Keratinocyte (primary cell): ENCODE measurements around the gene COL25A1. TPM values are rescaled to one million over a fixed set of nuclear protein-coding genes. Genes with fewer than 3 reads are reported as not detected.

Experiments
- DNase-seq: peaks from one replicate; pipeline ENCODE4 v3.0.0-alpha.2; 2011; ENCODE audit warnings: low read depth, missing footprints, low spot score
- FAIRE-seq: peaks from 2 replicates; lab custom pipeline; 2011; peaks lifted over from hg19 to GRCh38; lab: Jason Lieb, UNC
- H2AFZ ChIP-seq: 2 replicates; pipeline ENCODE4 v1.6.0; 2012; ENCODE audit warnings: low read length, control low read depth, inconsistent platforms; ENCODE audit not compliant: control insufficient read depth
- H3K27ac ChIP-seq: 2 replicates; pipeline ENCODE4 v1.5.1; 2011; ENCODE audit warnings: low read length; ENCODE audit not compliant: control insufficient read depth, insufficient read depth
- H3K27me3 ChIP-seq: 3 replicates; pipeline ENCODE4 v1.6.0; 2011; ENCODE audit warnings: low read length; ENCODE audit not compliant: control insufficient read depth, insufficient read depth; ENCODE audit errors: extremely low read depth
- H3K36me3 ChIP-seq, 2 experiments: 2 replicates in 1 of 2; 3 replicates in 1 of 2; pipeline ENCODE4 v1.5.1; 2011; ENCODE audit warnings: low read length in 2 of 2, mild to moderate bottlenecking in 1 of 2; ENCODE audit not compliant: control insufficient read depth in 2 of 2, insufficient read depth in 2 of 2; ENCODE audit errors: extremely low read depth in 1 of 2
- H3K4me1 ChIP-seq: 3 replicates; pipeline ENCODE4 v1.5.1; 2011; ENCODE audit warnings: low read length; ENCODE audit not compliant: control insufficient read depth, insufficient read depth; ENCODE audit errors: extremely low read depth
- H3K4me2 ChIP-seq: 3 replicates; pipeline ENCODE4 v1.6.0; 2011; ENCODE audit warnings: low read depth, low read length; ENCODE audit not compliant: control insufficient read depth, insufficient read depth; ENCODE audit errors: extremely low read depth
- H3K4me3 ChIP-seq, 3 experiments: fragments of 200-600 bp in 1 of 3; sonication (generic) in 1 of 3; 2 replicates in 2 of 3; 3 replicates in 1 of 3; pipeline ENCODE4 v1.5.1; 2011 to 2016; ENCODE audit warnings: low read length in 3 of 3, mild to moderate bottlenecking in 3 of 3, control low read depth in 2 of 3, inconsistent platforms in 1 of 3, low read depth in 1 of 3, mixed read lengths in 1 of 3, mixed run types in 1 of 3, moderate library complexity in 1 of 3; ENCODE audit not compliant: control insufficient read depth in 2 of 3, insufficient read depth in 2 of 3; ENCODE audit errors: extremely low read depth in 1 of 3
- H3K79me2 ChIP-seq: 2 replicates; pipeline ENCODE4 v1.6.0; 2012; ENCODE audit warnings: low read length; ENCODE audit not compliant: control insufficient read depth, insufficient read depth
- H3K9ac ChIP-seq: 3 replicates; pipeline ENCODE4 v1.6.0; 2011; ENCODE audit warnings: low read length; ENCODE audit not compliant: control insufficient read depth, insufficient read depth; ENCODE audit errors: extremely low read depth
- H3K9me1 ChIP-seq: 3 replicates; pipeline ENCODE4 v1.6.0; 2011; ENCODE audit warnings: low read length; ENCODE audit not compliant: control insufficient read depth, insufficient read depth; ENCODE audit errors: extremely low read depth
- H3K9me3 ChIP-seq: 2 replicates; pipeline ENCODE4 v1.5.1; 2012; ENCODE audit warnings: low read depth, low read length; ENCODE audit not compliant: control insufficient read depth
- H4K20me1 ChIP-seq: 3 replicates; pipeline ENCODE4 v1.6.0; 2011; ENCODE audit warnings: low read length; ENCODE audit not compliant: control insufficient read depth, insufficient read depth; ENCODE audit errors: extremely low read depth
- EZH2 ChIP-seq: IDR thresholded peaks from one replicate; pipeline ENCODE4 v1.6.1; 2012; ENCODE audit warnings: inconsistent platforms, mild to moderate bottlenecking, low read length, moderate library complexity
- dilution Hi-C: fragments of 300-500 bp; cut with MboI; formaldehyde crosslinking; loops from one replicate; pipeline ENCODE4 v1.7.0; 2020; ENCODE audit warnings: low sequenced_read_pairs; ENCODE audit not compliant: extremely low pct_ligation_motif_present
- polyA plus RNA-seq, 5 experiments: library from polyadenylated mRNA; depleted of rRNA in 3 of 5; stranded (reverse) in 3 of 5; stranded (forward) in 1 of 5; unstranded in 1 of 5; fragments of >200 nt; gene quantifications; 1 replicate in 1 of 5; 2 replicates in 3 of 5; 3 replicates in 1 of 5; pipeline versions ENCODE4 v1.2.1 to v1.2.3, GENCODE V29; 2011 to 2012; ENCODE audit warnings: missing spikeins in 2 of 5, low read depth in 1 of 5, low replicate concordance in 1 of 5
- TF ChIP-seq, protein P1 (sequence below), 3 experiments: IDR thresholded peaks in 1 of 3; conservative IDR thresholded peaks in 1 of 3; optimal IDR thresholded peaks in 1 of 3; 2 replicates in 2 of 3; 3 replicates in 1 of 3; pipeline versions ENCODE3 to v1.5.1; 2011; ENCODE audit warnings: low read length in 3 of 3, mild to moderate bottlenecking in 3 of 3, moderate library complexity in 2 of 3, control low read depth in 1 of 3, inconsistent platforms in 1 of 3; ENCODE audit not compliant: insufficient read depth in 2 of 3; ENCODE audit errors: extremely low read depth in 1 of 3

Gene COL25A1
- polyA plus RNA-seq, 1 donor (not counting 4 experiments of a cell fraction or from before 2014, with no cell fraction given), result not detected

DNA sequence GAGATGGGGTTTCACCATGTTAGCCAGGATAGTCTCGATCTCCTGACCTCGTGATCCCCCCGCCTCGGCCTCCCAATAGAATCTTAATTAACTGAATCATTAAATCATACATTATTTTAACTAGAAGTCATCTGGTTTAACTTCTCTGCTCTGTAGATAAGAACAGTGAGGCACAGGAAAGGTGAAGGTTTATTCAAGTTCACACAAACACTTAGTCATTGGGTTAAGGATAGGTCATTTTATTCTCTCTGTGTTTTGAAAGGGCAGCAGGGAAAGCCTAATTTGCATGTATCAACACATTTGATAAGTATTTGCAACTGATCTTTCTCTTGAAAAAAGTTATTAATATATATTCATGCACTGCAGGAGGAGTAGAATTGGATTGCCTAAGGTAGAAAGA, 538.5 kb downstream of the COL25A1 start:
- TF ChIP-seq, protein P1, sequence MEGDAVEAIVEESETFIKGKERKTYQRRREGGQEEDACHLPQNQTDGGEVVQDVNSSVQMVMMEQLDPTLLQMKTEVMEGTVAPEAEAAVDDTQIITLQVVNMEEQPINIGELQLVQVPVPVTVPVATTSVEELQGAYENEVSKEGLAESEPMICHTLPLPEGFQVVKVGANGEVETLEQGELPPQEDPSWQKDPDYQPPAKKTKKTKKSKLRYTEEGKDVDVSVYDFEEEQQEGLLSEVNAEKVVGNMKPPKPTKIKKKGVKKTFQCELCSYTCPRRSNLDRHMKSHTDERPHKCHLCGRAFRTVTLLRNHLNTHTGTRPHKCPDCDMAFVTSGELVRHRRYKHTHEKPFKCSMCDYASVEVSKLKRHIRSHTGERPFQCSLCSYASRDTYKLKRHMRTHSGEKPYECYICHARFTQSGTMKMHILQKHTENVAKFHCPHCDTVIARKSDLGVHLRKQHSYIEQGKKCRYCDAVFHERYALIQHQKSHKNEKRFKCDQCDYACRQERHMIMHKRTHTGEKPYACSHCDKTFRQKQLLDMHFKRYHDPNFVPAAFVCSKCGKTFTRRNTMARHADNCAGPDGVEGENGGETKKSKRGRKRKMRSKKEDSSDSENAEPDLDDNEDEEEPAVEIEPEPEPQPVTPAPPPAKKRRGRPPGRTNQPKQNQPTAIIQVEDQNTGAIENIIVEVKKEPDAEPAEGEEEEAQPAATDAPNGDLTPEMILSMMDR (optimal IDR thresholded peaks at IDR 0.05 in 1 of 3, IDR thresholded peaks at IDR 0.05 in 1 of 3, conservative IDR thresholded peaks at IDR 0.05 in 1 of 3; ENCODE audit: extremely low read depth in 1 of 3, insufficient read depth in 2 of 3, low read length in 3 of 3), result no peak
- no peak for TF ChIP-seq EZH2
- H2AFZ ChIP-seq, result no peak overlapping the region

DNA sequence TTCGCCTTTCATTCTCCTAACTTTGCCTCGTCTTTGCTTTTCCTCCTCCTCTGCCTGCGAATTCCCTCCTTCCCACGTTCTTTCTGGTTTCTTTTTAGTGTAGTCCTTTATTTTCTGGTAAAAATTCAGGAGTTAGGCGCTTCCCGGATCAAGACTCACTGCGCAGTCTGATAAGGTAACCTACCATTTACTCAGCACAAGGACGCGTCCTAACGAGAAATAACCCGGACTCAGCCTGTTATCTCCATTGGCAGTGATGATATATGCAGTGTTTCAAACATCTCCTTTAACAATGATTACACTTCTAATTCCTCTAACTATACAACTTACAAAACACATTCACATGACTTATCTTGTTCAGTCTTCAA, 539.2 kb downstream of the COL25A1 start:
- FAIRE-seq (no peak), DNase-seq (no peak)
- no peaks in the 10 kb centered on the region for H4K20me1 ChIP-seq
- H3K4me3 ChIP-seq, result peak overlapping the region in 2 of 3 experiments; percentile 9
- H3K27me3 ChIP-seq, result peaks cover 33% of the 10 kb centered on the region
- H3K4me2 ChIP-seq, result peak overlapping the region; percentile 45
- H3K9me1 ChIP-seq, result no peaks in the 10 kb centered on the region
- peaks cover 8% of the 10 kb centered on the region for H3K4me1 ChIP-seq
- no peaks in the 10 kb centered on the region for H3K36me3 ChIP-seq
- no peaks in the 10 kb centered on the region for H3K9me3 ChIP-seq
- no peaks in the 10 kb centered on the region for H3K79me2 ChIP-seq
- no peak overlapping the region for H3K27ac ChIP-seq
- dilution Hi-C loops, result no loop called here
- no peak for TF ChIP-seq EZH2
- TF ChIP-seq, protein P1 (optimal IDR thresholded peaks at IDR 0.05 in 1 of 3, IDR thresholded peaks at IDR 0.05 in 1 of 3, conservative IDR thresholded peaks at IDR 0.05 in 1 of 3; ENCODE audit: extremely low read depth in 1 of 3, insufficient read depth in 2 of 3, low read length in 3 of 3), result no peak
- H3K9ac ChIP-seq, result no peak overlapping the region
- H2AFZ ChIP-seq, result no peak overlapping the region

More for the DNA sequence above, 538.5 kb downstream of the COL25A1 start:
- no peaks in the 10 kb centered on the region for H3K79me2 ChIP-seq
- FAIRE-seq (no peak), DNase-seq (no peak)
- H4K20me1 ChIP-seq, result no peaks in the 10 kb centered on the region
- H3K9ac ChIP-seq, result no peak overlapping the region
- no peaks in the 10 kb centered on the region for H3K9me3 ChIP-seq
- no peak overlapping the region for H3K4me3 ChIP-seq
- H3K4me1 ChIP-seq, result peaks cover 8% of the 10 kb centered on the region
- H3K27me3 ChIP-seq, result peaks cover 33% of the 10 kb centered on the region
- H3K27ac ChIP-seq, result no peak overlapping the region
- no peaks in the 10 kb centered on the region for H3K9me1 ChIP-seq
- dilution Hi-C loops, result no loop called here
- H3K4me2 ChIP-seq, result no peak overlapping the region
- no peaks in the 10 kb centered on the region for H3K36me3 ChIP-seq
